Stimulated activated CD4-positive, alpha-beta T cell treated with anti-CD3 and anti-CD28 coated beads, Interleukin-1b, Interleukin-23, amount 100 ng/mL, for 1 hour (primary cell): ENCODE measurements around the gene EXOC4.

Experiments used
- DNase-seq, 2 donors: peaks; one replicate each; pipeline ENCODE4 v3.0.0-alpha.2; 2020; ENCODE audit warnings: low read depth in 2 of 2

Gene EXOC4

GRCh38 chr7:133364959-133365690 lies 112.2 kb downstream of the EXOC4 start:
- DNase-seq = no peak

- DNase-seq = no peak
Measured at GRCh38 chr7:133365917-133366316, 113.0 kb downstream of the EXOC4 start.

DNA sequence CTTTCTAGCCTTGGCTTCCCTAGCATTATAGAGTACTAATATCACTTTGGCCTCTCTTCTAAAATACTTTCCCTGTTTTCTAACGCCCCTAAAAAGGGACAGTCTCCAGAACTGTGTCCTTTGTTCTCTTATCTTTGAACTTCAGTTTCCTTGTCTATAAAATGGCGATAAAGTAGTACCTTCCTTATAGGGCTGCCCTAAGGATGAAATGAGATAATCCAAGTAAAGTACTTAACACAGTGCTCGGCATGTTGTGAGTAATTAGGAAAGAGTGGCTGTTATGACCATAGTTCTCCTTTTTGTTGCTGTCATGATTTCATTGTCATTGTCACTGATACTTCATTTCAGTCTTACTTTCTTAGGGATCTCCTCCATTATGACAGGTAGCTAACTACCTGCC lies 114.7 kb downstream of the EXOC4 start:
- DNase-seq = no peak

DNA sequence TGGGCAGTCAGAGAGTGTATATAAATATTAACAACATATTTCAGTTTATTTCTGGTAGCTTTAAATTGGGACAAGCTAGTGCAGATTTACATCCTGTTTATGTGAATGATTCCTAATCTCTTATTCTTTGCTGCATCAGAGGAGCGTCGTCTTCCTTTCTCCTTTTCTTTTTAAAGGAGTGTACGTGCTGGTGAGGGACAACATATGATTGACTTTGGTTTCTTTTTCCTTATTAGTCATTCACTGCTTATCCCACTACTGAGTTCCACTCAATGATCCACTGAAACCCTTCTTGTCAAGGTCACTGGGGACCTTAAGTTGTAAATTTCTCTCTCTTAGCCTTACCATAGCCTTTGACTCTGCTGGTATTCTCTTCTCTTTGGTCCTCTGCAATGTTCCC lies 116.3 kb downstream of the EXOC4 start:
- DNase-seq = no peak

GRCh38 chr7:133371616-133372015 lies 118.7 kb downstream of the EXOC4 start:
- no peak for DNase-seq

GRCh38 chr7:133372337-133372736 lies 119.5 kb downstream of the EXOC4 start:
- no peak for DNase-seq

GRCh38 chr7:133376514-133376913 lies 123.6 kb downstream of the EXOC4 start:
- DNase-seq = no peak

- DNase-seq = no peak
Measured at GRCh38 chr7:133381965-133382364, 129.1 kb downstream of the EXOC4 start.

DNA sequence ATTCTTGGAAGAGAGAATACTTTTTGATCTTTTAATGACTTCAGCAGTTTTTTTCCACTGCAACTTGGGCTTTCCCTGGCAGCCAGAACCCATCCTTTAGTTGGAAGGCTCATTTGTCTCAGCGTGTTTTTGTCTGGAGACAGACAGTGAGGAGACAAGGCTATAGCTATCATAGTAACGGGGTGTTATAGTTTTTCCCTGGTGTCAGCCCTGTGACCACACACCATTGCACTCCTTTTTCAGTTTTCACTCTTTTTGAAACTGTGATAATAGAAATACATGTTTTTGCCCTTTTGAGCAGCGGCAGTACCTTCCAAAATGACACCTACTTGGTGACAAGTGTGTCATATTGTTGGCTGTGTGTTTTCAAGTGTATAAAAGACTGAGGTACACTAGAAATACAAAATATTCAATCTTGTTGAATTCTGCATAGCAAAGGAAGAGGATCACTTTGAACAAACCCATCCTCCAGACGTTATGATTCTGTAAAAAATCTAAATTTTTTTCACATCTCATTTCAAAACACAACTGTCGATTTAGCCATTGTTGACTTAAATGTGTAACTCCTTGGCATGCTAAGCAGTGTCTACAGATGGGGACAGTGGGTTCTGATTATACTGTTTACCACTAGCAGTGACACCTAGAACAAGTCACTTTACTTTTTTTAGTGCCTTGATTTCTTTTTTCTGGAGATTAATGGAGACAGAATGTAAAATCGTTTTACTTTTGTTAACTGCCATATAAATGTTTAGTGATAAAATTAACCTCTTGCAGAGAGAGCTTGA lies 130.1 kb downstream of the EXOC4 start:
- no peak for DNase-seq

DNA sequence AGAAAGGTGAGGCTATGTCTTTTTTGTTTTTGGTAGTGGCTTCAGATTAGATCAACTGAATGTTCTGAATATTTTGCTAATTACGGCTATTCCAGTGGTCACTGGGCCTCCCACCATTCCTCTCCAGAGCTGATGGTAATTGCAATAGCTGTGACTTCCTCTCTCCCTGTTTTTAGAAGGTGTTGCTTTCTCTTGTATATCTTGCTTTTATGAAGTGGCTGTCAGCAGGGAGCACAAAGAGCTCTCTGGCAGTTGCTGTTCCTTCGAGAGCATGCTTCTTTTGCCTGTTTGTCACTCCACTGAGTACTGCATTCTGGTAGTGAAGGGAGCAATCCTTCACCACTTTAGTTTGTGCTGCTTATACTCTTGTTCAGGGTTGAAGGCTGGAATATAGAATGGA lies 133.3 kb downstream of the EXOC4 start:
- no peak for DNase-seq

DNA sequence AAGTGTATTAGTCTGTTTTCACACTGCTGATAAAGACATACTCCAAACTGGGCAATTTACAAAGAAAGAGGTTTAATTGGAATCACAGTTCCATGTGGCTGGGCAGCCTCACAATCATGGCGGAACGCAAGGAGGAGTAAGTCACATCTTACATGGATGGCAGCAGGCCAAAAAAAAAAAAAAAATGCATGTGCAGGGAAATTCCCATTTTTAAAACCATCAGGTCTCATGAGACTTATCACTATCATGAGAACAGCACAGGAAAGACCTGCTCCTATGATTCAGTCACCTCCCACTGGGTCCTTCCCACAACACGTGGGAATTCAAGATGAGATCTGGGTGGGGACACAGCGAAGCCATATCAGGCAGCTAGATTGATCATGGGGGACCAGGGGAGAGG lies 136.8 kb downstream of the EXOC4 start:
- DNase-seq = no peak

GRCh38 chr7:133391206-133391605 lies 138.3 kb downstream of the EXOC4 start:
- DNase-seq = no peak

GRCh38 chr7:133394369-133394768 lies 141.5 kb downstream of the EXOC4 start:
- DNase-seq = no peak

GRCh38 chr7:133395551-133395950 lies 142.7 kb downstream of the EXOC4 start:
- no peak for DNase-seq

GRCh38 chr7:133398506-133398905 lies 145.6 kb downstream of the EXOC4 start:
- no peak for DNase-seq

- DNase-seq = no peak
Measured at GRCh38 chr7:133401225-133401624, 148.3 kb downstream of the EXOC4 start.

GRCh38 chr7:133408212-133408611 lies 155.3 kb downstream of the EXOC4 start:
- DNase-seq = no peak

- DNase-seq = no peak
Measured at GRCh38 chr7:133409421-133409820, 156.5 kb downstream of the EXOC4 start.

- no peak for DNase-seq
Measured at GRCh38 chr7:133409966-133410365, 157.1 kb downstream of the EXOC4 start.

DNA sequence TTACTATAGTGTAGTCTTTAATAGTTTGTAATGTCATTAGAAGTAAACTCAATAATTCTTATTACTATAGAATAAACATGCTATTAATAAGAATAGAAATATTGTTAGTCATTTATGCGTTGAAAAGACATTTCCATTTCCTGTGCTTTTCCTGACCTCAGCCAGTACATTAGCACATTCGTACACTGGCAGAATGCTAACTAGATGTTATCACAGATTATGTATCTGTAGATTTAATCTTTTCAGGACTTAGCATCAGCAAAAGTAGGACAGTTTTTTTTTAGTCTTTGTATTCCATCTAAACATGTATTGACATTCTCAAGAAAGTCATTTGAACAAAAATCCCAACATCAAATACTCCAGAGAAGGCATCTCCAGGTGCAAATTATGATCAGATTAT lies 158.5 kb downstream of the EXOC4 start:
- no peak for DNase-seq

DNA sequence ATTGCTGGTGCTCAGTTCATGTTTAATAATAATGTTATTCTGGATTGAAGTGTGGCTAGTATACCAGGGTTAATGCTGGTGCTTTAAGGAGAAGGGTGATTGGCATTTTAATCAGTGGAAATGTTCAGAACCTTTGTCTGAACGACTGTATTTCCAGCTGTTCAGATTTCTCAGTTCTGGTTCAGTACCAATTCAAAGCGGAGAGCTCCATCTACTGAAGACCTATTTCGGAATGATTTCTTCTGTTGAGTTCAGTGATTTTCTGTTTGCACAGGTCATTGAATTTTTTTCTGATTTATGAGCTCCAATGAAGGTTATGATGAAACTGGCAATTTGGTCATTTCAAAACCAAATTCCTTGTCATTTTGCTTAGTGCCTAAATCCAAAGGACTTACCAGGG lies 160.1 kb downstream of the EXOC4 start:
- DNase-seq = no peak

GRCh38 chr7:133419041-133419440 lies 166.2 kb downstream of the EXOC4 start:
- DNase-seq = no peak

DNA sequence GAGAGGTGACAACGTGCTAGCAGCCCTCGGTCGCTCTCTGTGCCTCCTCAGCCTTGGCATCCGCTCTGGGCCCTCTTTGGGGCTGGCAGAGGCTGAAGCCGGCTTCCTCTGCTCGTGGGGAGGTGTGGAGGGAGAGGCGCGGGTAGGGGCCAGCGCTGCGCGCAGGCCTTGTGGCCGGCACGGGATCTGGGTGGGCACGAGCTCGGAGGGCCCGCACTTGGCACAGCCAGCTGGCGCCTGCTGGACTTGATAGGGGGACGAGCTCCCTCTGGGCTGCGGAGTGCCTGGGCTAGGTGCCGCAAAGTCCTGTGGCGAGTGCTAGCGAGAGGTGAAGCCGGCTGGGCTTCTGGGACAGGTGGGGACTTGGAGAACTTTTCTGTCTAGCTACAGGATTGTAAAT lies 170.7 kb downstream of the EXOC4 start:
- no peak for DNase-seq
